Stomach smooth muscle (tissue), 2 donors: ENCODE data around the gene TARDBP.

Experiments used
- H3K27ac ChIP-seq: one replicate; pipeline ENCODE4 v1.7.0; 2013; ENCODE audit warnings: mild to moderate bottlenecking, low read length, inconsistent platforms
- H3K27me3 ChIP-seq, 2 donors: one replicate each; pipeline ENCODE4 v1.7.0; 2013; ENCODE audit warnings: low read length in 2 of 2; ENCODE audit not compliant: insufficient read depth in 2 of 2, control insufficient read depth in 1 of 2
- H3K36me3 ChIP-seq, 2 donors: one replicate each; pipeline ENCODE4 v1.7.0; 2013; ENCODE audit warnings: low read length in 2 of 2; ENCODE audit not compliant: control insufficient read depth in 2 of 2, insufficient read depth in 2 of 2
- H3K4me1 ChIP-seq: one replicate; pipeline ENCODE4 v1.7.0; 2013; ENCODE audit warnings: low read length; ENCODE audit not compliant: control insufficient read depth, insufficient read depth
- H3K4me3 ChIP-seq, 2 donors: one replicate each; pipeline ENCODE4 v1.7.0; 2013; ENCODE audit warnings: low read length in 2 of 2
- H3K9ac ChIP-seq, 2 donors: one replicate each; pipeline ENCODE4 v1.7.0; 2013; ENCODE audit warnings: low read length in 2 of 2, mild to moderate bottlenecking in 1 of 2
- H3K9me3 ChIP-seq, 2 donors: one replicate each; pipeline ENCODE4 v1.7.0; 2013; ENCODE audit warnings: low read length in 2 of 2; ENCODE audit not compliant: control insufficient read depth in 2 of 2
- donor health status: healthy.
- donor health status: Pancreatic carcinoma.

Gene TARDBP

GRCh38 chr1:11053758-11054137 is 41.3 kb downstream of the TARDBP start:
- no peaks in the 10 kb centered on the region for H3K9me3 ChIP-seq
- H3K27me3 ChIP-seq, result peaks cover 9 to 15% of the 10 kb centered on the region in 2 donors
- H3K36me3 ChIP-seq, result peaks cover 3 to 5% of the 10 kb centered on the region in 2 donors
- no peak overlapping the region for H3K9ac ChIP-seq
- peaks cover 8% of the 10 kb centered on the region for H3K4me1 ChIP-seq
- no peak overlapping the region for H3K4me3 ChIP-seq
- no peak overlapping the region for H3K27ac ChIP-seq

- H3K9me3 ChIP-seq, result no peaks in the 10 kb centered on the region
- H3K27me3 ChIP-seq, result peaks cover 9 to 15% of the 10 kb centered on the region in 2 donors
- H3K27ac ChIP-seq, result no peak overlapping the region
- peaks cover 12% of the 10 kb centered on the region for H3K4me1 ChIP-seq
- H3K36me3 ChIP-seq, result peaks cover 3 to 5% of the 10 kb centered on the region in 2 donors
- H3K9ac ChIP-seq, result no peak overlapping the region
- H3K4me3 ChIP-seq, result no peak overlapping the region
Measured at GRCh38 chr1:11054181-11054580, 41.7 kb downstream of the TARDBP start.

GRCh38 chr1:11054666-11055065 is 42.2 kb downstream of the TARDBP start:
- Histone ChIP-seq H3K27ac (no peak overlapping the region), H3K4me1 (peaks cover 16% of the 10 kb centered on the region), H3K27me3 (peaks cover 9 to 15% of the 10 kb centered on the region in 2 donors), H3K9me3 (no peaks in the 10 kb centered on the region), H3K9ac (no peak overlapping the region), H3K36me3 (peaks cover 3 to 5% of the 10 kb centered on the region in 2 donors), H3K4me3 (no peak overlapping the region)

- H3K36me3 ChIP-seq, result peaks cover 3 to 5% of the 10 kb centered on the region in 2 donors
- H3K4me1 ChIP-seq, result peaks cover 18% of the 10 kb centered on the region
- H3K27me3 ChIP-seq, result peaks cover 9 to 15% of the 10 kb centered on the region in 2 donors
- H3K4me3 ChIP-seq, result no peak overlapping the region
- H3K27ac ChIP-seq, result no peak overlapping the region
- H3K9me3 ChIP-seq, result no peaks in the 10 kb centered on the region
- H3K9ac ChIP-seq, result no peak overlapping the region
Measured at GRCh38 chr1:11055676-11056075, 43.2 kb downstream of the TARDBP start.

- Histone ChIP-seq H3K4me3 (no peak overlapping the region), H3K4me1 (peaks cover 23% of the 10 kb centered on the region), H3K9me3 (no peaks in the 10 kb centered on the region), H3K27ac (no peak overlapping the region), H3K9ac (no peak overlapping the region), H3K27me3 (peaks cover 9 to 15% of the 10 kb centered on the region in 2 donors), H3K36me3 (peaks cover 3 to 5% of the 10 kb centered on the region in 2 donors)
Measured at GRCh38 chr1:11056504-11056903, 44.0 kb downstream of the TARDBP start.

- H3K4me1 ChIP-seq, result peaks cover 23% of the 10 kb centered on the region
- no peak overlapping the region for H3K9ac ChIP-seq
- peaks cover 3 to 5% of the 10 kb centered on the region in 2 donors for H3K36me3 ChIP-seq
- H3K9me3 ChIP-seq, result no peaks in the 10 kb centered on the region
- peaks cover 8 to 11% of the 10 kb centered on the region in 2 donors for H3K27me3 ChIP-seq
- H3K4me3 ChIP-seq, result no peak overlapping the region
- H3K27ac ChIP-seq, result no peak overlapping the region
Measured at GRCh38 chr1:11057477-11057876, 45.0 kb downstream of the TARDBP start.

GRCh38 chr1:11058026-11058425 is 45.6 kb downstream of the TARDBP start:
- no peak overlapping the region for H3K4me3 ChIP-seq
- peaks cover 19% of the 10 kb centered on the region for H3K4me1 ChIP-seq
- peaks cover 4 to 6% of the 10 kb centered on the region in 2 donors for H3K27me3 ChIP-seq
- H3K9me3 ChIP-seq, result no peaks in the 10 kb centered on the region
- peaks cover 3 to 5% of the 10 kb centered on the region in 2 donors for H3K36me3 ChIP-seq
- H3K9ac ChIP-seq, result no peak overlapping the region
- no peak overlapping the region for H3K27ac ChIP-seq

- H3K27ac ChIP-seq, result no peak overlapping the region
Measured at GRCh38 chr1:11058595-11059154, 46.2 kb downstream of the TARDBP start.

GRCh38 chr1:11059155-11059967 is 46.9 kb downstream of the TARDBP start:
- peaks cover 3 to 5% of the 10 kb centered on the region in 2 donors for H3K36me3 ChIP-seq
- no peak overlapping the region for H3K27ac ChIP-seq
- H3K27me3 ChIP-seq, result no peaks in the 10 kb centered on the region
- H3K4me3 ChIP-seq, result peak overlapping the region; percentile 75 to 83
- peak overlapping the region; percentile 80 to 88 for H3K9ac ChIP-seq
- H3K9me3 ChIP-seq, result no peaks in the 10 kb centered on the region
- peaks cover 18% of the 10 kb centered on the region for H3K4me1 ChIP-seq

More at GRCh38 chr1:11058595-11059154, 46.2 kb downstream of the TARDBP start:
- H3K36me3 ChIP-seq, result peaks cover 3 to 5% of the 10 kb centered on the region in 2 donors
- H3K4me1 ChIP-seq, result peaks cover 18% of the 10 kb centered on the region
- H3K9ac ChIP-seq, result peak overlapping the region; percentile 80 to 88
- no peaks in the 10 kb centered on the region for H3K27me3 ChIP-seq
- H3K9me3 ChIP-seq, result no peaks in the 10 kb centered on the region
- H3K4me3 ChIP-seq, result peak overlapping the region; percentile 75 to 83

GRCh38 chr1:11059968-11060830 is 47.7 kb downstream of the TARDBP start, which contains the start of gene SRM:
SRM (minus strand) TSS chr1:11060018; CDS start chr1:11059943, 75 bp downstream.
- Histone ChIP-seq H3K27me3 (no peaks in the 10 kb centered on the region), H3K27ac (peak within 1 kb of the TSS; percentile 60), H3K9me3 (peaks cover 0 to 3% of the 10 kb centered on the region in 2 donors), H3K36me3 (peaks cover 8% of the 10 kb centered on the region in 2 donors), H3K9ac (peak within 1 kb of the TSS; percentile 80 to 88), H3K4me3 (peak within 1 kb of the TSS; percentile 75 to 91), H3K4me1 (peaks cover 18% of the 10 kb centered on the region)
